GM15510 (cell line): ENCODE measurements around the gene PIGL.

Experiments
- POLR2A ChIP-seq: IDR thresholded peaks from 3 replicates; pipeline ENCODE4 v1.6.1; 2011; ENCODE audit warnings: borderline replicate concordance; ENCODE audit not compliant: insufficient read length; ENCODE audit errors: extremely low read depth

PIGL gene

DNA sequence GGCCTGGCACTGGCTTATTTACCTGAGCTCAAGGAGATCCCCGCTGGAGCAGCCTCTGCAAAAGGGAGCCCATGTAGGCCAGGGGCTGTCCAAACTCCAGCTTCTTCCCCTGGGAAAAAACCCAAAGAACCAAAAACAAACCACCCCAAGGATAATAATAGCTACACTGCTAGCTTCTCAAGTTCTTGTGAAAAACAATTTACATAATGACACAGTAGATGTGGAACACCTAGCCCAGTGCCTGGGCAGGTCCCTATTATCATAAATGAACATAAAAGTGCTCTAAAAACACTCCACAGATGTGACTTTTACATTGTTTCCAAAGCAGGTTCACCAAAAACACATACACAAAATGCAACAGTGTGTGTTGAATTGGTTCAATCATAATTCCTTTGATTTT is 109.0 kb downstream of the PIGL start:
- no peak for TF ChIP-seq POLR2A

DNA sequence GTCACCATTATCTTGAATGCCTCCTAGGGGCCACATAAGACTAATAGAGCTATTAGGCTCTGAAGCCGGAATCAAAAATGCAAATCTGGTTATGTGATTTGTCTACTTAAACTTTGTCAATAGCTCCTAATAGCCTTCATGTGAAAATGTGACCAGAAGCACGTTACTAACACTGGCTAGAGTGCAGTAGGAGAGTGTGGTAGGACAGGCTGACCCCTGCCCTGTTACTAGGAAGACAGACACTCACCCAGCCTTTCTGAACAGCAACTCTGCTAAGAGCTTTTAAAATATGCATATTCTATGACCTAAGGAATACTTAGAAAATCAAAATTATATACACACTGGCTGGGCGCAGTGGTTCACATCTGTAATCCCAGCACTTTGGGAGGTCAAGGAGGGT is 110.0 kb downstream of the PIGL start:
- no peak for TF ChIP-seq POLR2A

DNA sequence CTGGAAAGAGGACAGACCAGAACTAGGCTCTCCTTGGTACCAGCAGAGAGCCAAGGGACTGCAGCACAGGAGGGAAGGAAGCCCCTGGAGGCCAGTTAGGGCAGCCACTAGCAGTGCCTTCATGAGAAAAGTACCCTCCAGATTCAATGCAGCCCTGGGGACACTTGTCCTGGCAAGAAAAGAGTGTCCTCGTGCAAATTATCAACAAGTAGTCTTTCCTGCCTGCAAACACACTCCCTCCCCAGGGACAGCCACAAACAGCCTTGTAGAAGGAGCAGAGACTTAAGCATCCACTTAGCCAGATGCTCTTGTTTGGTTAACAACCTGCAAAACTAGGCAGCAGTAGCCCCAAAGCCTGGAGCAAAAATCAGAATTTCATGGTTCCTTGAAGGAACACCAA is 112.0 kb downstream of the PIGL start:
- no peak for TF ChIP-seq POLR2A

DNA sequence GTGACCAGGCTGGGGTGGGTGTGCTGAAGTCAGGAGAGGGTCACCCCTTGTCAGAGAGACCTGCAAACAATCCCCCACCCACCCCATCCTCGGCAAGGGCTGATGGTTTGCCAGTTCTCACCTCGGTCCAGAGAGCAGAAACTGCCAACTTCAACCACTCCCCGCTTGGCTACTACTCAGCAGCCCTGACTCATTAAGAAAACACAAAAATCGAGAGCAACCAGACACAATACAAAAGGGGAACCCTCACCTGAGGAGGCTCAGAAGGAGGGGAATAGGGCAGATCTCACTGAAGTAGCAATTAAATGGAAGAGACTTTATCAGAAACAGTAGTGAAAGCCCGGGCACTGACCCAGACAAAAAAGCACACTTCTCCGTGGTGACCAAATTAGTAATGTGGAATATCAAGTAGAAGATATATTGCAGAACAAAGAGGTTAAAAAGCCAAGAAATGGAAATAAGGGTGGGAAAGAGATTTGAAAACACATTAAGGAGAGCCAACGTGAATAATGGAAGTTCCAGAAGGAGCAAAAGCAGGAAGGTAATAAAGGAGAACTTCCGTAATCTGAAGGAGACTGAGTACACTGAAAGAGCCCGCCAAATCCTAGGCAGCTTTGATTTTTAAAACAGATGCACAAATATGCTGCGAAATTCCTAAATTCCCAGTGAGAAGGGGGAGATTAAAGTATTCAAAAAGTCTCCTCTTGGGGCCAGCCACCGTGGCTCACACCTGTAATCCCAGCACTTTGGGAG is 112.7 kb downstream of the PIGL start:
- no peak for TF ChIP-seq POLR2A

DNA sequence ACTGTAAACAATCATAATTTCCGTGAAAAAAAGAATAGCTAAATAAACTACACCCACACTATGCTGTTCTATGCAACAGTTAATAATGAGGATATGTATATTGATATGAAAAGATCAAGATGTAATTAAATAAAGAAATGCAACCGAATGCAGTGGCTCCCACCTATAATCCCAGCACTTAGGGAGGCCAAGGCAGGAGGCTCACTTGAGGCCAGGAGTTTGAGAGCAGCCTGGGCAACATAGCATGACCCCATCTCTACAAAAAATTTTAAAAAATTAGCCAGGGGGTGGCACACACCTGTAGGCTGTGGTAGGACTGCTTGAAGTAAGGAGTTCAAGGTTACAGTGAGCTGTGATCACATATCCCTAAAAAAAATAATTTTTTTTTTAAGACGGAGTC is 121.4 kb downstream of the PIGL start:
- no peak for TF ChIP-seq POLR2A

DNA sequence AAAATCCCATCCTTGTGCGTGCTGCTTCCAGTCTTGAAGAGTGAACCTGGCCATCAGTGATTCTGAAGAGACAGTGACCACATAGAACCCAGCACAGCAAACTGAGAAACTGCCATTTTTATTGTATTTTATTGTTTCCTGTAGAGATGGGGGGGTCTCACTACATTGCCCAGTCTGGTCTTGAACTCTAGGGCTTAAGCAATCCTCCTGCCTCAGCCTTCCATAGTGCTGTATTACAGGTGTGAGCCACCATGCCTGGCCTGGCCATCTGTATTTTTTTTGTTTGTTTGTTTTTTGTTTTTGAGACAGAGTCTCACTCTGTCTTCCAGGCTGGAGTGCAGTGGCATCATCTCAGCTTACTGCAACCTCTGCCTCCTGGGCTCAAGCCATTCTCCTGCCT is 122.4 kb downstream of the PIGL start:
- TF ChIP-seq POLR2A, result no peak

DNA sequence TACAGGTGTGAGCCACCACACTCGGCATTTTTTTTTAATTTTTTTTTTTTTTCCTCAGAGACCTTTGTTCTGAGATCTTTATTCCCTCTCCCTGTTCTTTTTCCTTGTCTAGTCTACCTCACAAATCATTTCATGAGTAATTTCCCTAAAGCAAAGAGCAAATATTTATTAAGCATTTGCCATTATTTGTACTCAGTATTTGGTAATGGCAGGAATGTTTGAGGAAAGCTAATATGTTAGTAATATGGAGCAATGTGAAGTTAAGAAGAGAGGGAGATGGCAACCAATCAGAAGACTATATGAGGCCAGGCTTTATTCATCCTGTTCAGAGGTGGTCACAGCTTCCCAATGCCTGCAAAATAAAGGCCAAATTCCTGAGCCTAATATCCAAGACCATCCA is 122.9 kb downstream of the PIGL start:
- TF ChIP-seq POLR2A, result no peak

DNA sequence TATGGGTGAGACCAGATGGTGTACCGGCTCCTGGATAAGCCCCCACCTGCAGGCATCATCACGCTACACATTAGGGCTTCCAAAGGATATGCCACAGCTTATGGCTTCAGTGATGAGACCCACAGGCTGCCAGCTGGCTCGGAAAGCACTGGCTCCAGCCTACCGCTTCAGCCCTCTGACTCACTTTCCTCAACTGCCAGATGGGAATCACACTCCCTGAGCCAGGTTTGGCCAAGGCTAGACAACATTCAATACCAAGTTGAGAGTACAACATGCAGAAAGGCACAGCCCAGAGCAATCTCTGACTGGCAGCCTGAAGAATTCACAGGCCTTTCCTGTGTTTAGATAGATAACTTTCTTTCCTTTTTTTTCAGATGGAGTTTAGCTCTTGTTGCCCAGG is 126.0 kb downstream of the PIGL start:
- TF ChIP-seq POLR2A, result no peak

DNA sequence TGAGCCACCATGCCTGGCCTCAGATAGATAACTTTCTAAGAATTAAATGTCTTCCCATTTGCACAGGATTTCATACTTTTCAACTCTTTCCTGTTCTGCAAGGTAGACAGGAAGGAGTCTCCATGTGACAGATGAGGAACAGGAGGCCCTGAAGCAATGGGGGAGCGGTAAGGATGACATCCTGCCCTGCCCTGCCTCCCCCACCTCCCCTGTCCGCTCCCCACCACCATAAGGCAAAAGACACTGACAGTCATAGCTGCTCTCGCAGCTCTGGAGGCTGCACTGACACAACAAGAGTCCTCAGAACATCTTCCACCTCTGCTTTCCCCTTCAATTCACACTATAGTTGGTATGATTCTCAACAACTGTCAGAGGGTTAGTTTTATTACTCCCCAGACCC is 126.6 kb downstream of the PIGL start:
- no peak for TF ChIP-seq POLR2A

DNA sequence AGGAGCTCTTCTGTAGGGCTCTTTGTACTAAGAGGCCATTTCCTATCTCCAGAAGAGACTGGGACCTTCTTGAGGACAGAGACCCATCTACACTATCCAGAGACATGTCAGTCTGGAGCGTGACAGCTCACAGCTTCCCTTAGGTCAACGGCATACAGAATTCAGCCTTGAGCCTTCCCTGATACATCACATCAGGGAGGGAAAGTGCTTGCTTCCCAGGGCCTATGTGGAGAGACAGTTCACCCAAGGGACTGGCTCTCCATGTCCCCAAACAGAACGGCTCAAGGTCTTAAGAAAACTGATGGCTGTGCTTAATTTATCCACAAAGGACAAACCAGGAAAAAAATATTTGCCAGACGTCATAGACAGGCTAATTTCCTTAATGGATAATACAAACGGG is 128.6 kb downstream of the PIGL start:
- no peak for TF ChIP-seq POLR2A

DNA sequence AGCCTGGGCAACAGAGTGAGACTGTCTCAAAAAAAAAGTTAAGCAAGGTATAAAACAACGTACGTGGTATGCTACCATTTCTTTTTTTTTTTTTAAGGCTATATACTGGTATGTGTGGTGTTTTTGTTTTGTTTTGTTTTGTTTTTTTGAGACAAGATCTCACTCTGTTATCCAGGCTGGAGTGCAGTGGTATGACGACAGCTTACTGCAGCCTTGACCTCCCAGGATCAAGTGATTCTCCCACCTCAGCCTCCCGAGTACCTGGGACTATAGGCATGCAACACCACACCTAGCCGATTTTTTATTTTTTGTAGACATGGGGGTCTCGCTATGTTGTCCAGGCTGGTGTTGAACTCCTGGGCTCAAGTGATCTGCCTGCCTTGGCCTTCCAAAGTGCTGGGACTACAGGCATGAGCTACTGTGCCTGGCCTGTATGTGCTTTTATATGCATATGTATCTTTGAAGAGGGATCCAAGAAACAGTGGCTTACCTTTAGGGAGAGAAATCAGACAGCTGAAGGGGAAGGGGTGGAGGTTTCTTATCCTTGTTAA is 129.8 kb downstream of the PIGL start:
- TF ChIP-seq POLR2A, result no peak

DNA sequence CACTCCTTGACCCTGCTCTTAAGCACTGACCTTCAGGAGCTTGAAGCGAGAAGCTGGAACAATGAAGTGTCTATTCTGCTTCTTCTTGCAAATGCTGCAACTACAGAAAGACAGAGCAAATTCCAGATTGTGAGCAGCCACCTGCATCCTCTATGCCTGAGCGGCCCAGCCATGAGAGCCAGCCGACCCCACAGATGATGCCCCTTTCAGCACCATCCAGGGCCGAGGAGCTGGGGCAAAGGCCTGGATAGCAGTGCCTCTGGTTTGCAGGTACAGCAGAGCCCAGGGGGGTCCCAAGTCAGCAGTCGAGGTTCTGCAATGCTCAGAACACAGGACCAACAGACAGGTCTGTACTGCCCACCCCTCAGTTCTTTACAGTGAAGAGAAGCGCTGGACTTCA is 131.6 kb downstream of the PIGL start:
- no peak for TF ChIP-seq POLR2A

DNA sequence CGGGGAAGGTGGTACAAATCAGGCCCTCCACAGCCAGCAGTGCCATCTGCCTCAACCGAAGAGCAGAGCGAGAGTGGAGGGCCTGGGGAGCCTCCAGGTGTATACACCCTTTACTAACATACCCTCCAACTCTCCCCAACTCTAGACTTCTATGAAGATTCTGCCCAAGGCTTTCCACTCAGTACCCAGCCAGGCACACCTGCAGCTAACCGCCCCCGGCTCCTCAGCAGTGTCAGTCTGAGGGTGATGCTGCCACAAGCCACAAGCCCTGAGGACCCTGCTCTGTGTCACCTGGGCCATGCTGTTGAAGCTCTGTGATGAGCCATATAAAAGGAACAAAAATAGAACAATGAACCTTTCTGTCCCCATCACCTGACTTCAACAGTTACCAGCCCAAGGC is 132.4 kb downstream of the PIGL start:
- TF ChIP-seq POLR2A, result no peak

DNA sequence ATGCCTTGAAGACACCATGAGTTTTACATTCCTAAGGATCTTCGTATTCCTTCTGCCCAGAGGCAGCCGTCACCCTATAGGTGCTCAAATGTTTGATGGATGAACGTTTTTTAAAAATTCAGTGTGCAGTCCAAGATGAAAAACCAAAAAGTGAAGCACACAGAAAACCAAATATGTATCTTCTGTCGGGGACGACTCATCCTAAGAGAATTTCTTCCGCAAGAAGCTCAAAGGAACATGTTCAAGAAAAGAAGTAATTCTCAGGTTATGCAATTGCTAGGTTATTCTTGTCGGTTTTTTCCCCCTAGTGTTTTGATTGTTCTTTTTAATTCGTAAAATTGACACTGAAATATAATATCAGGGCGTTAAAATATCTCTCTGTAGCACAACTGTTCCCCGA is 134.8 kb downstream of the PIGL start:
- no peak for TF ChIP-seq POLR2A

DNA sequence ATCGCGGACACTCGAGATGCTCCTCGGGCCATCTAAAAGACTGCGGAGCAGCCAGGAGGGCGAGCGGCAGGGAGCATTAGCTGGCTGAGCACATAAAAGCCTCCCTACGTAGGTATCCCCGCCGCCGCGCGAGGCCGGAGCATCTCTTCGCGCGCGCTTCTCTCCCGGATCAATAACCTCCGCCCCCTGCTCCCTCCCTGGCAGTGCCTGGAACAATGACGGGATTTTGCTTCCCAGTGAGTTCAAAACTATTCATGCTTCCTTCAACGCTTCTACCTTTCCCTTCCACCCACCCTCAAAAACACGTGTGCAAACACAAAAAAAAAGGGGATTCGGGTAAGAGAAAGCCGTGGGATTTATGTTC is 135.3 kb downstream of the PIGL start:
- no peak for TF ChIP-seq POLR2A

DNA sequence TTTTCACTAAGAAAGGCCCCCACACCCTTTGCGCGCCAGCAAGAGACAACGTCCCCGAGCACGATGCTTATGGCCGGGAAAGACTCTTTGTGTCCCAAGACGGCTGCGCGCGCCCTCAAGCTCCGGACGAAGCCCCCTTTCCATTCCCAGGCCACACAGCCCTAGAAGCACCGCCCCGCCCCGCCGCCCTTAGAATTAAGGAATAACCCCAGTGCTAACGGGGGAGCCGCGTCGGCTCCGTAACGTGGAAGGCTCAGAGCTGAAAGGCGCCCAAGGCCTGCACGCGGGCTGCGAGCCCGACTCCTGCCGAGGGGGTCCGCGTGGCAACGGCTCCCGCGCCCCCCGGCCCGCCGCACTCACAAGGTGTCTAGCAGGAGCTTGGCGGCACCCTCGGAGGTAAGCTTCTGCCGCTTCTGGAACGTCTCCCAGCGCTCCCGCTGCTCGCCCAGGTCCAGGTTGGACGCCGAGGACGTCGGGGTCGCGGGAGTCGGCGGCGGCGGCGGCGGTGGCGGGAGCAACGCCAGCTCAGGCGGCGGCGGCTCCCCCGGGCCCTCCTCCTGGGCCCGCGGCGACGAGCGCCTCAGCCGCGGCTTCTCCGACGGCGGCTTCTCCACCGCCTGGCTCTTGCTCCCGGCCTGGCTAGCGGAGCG is 135.8 kb downstream of the PIGL start:
- TF ChIP-seq POLR2A, result no peak
